HuH-7 (cell line): ENCODE data around the gene FNDC3B.

Source experiments
- DNase-seq: peaks from one replicate; pipeline ENCODE4 v3.0.0; 2011; ENCODE audit warnings: low spot score

Gene FNDC3B

DNA sequence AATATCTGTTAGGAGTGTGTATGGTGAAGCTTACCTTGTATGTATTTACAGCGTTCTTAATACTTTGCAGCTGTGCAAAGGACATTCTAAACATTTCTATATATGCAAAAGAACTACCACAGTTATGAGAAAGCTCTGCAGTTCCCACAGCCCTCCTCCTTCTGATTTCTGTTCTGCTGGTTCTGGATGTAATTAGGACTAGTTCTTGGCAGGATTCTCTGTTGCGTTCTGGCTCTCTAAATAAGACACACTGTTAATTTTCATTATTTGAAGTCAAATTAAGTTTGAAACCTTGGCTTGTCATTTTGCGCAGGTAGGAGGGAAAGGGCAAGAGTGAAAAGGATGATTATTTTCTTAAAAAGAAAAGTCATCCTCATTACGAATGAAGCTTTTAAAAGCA lies 76.4 kb downstream of the FNDC3B start:
- DNase-seq = no peak

DNA sequence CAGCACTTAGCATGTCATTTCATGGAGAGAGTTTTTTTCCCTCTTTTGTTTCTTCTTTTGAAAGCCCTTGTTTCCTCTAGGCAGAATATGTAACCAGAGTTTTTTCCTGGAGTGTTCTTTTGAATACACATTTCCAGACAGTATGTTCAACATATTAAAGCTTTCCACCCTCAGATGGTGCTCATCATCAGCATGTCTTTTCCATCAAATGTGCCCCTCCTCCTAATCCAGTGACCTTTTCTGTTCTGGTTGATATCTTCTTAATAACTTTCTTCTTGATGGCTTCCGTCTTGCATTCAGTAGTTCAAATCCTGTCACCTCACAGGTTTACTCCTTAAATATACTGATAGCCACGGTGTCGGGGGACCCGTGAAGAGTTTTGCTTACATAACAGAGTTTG lies 78.6 kb downstream of the FNDC3B start:
- DNase-seq = no peak

DNA sequence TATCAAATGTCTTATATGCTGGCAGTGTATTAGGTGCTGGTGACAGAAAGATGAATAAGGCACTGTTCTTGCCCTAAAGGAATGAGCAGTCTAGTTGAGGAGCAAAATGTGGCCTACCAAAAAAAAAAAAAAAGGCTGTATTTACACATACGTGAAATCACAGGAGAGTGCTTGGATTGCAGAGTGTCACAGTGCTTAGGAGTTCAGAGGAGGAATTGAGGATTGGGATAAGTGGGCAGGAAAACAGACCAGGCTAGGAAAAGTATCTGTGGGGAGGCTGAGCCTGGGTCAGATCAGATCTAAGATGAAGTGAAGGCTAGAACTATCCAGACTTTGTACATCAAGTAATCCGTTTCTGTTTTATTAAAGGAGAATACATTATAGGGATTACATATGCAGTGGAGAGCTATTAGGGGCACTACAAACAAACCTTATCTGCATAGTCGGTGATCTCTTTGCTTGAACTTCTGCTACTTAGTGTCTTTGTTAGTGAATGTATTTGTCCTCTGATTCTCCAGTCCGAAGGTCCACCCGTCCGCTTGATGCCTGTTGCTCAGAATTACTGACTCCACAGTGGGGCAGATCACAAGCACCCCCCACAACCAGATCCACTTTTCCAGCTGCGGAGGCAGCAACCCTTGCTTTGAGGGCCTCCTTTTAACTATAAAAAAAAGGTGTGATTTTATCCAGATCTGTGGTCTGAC lies 80.0 kb downstream of the FNDC3B start:
- DNase-seq = no peak

DNA sequence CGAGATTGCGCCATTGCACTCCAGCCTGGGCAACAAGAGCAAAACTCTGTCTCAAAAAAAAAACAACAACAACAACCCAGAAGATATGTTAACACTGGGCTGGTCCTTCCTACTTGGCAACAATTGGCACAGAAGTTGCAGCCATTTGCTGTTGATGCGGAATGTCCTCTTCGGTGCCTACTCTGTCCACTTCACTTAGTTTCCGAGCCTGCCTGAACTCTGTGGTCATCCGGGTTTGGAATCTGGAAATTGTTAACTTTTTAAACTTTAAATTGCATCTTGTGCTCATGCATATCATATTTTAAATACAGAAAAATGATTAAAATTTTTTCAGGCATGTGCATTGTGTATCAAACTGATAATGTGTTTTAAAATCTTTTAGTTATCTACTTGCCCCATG lies 81.5 kb downstream of the FNDC3B start:
- DNase-seq = no peak

DNA sequence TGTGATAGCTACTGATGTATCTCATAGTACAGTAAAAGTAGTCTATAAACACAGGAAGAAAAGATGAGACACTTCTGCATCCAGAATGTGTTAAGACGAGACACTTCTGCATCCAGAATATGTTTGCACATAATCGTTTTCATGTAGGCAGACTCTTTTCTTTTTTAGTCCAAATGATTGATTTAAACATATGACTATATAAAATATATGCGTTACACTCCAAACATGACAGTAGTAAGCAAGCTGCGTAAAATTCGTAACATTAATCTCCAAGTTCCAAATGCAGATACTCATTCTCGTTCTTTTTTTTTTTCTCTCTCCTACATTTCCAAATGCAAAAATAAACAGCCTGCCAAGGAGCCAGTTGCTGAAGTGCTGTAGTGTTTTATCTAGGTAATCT lies 82.6 kb downstream of the FNDC3B start:
- DNase-seq = no peak

DNA sequence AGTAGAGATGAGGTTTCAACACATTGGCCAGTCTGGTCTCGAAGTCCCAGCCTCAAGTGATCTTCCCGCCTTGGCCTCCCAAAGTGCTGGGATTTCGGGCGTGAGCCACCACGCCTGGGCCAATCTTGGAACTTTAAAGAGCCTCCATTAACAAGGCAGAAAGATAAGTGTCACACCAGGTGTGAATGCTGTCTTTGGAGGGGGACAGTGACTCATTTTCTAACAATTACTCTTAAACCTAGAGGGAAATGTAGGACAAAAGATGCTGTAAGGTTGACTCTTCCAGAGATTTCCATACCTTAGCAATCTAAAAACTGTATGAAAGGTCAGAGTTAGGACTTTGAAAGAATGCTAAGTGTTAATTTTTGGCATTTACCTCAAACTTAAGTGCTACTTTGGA lies 84.9 kb downstream of the FNDC3B start:
- DNase-seq = no peak

DNA sequence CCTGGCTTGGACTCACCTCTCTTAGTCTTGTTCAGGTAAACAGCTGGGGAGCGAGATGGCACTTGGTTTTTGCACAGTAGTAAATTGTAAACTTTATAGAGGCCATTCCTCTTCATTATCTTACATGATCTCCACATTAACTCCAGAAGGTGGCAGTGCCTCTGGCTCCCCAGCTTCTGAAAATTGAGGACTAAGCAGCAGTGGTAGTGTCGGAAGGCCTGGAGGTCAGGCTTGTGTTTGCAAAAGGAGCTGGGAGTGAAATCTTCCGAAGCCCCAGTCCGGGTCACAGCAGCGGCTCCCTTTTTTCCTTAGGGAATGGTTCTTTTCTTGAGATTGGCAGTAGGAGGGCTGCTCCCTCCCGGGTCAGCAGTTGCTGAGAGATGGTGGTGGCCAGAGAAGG lies 85.7 kb downstream of the FNDC3B start:
- DNase-seq = no peak

DNA sequence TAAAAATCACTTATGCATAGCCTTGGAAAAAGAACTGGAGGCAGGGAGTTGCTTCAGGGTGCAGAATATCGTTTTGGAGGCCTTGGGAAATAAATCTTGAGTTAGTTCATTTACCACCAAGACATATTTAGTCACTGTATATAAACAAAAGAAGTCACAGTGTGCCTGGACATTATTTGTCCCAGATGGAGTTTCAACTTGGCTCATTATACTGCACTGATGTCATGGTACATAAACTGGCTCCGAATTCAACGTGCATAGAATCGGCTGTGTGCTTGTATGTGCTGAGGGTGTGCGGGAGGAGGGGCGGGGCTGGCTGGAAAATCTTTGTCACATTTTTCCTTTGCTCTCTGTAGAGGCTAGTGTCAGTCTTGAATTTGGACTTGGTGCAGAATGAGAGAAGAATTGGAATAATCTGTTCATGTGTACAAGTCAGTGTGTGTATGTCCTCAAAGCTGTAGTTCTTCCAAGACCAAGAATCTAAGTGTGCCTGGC lies 86.6 kb downstream of the FNDC3B start:
- DNase-seq = no peak

DNA sequence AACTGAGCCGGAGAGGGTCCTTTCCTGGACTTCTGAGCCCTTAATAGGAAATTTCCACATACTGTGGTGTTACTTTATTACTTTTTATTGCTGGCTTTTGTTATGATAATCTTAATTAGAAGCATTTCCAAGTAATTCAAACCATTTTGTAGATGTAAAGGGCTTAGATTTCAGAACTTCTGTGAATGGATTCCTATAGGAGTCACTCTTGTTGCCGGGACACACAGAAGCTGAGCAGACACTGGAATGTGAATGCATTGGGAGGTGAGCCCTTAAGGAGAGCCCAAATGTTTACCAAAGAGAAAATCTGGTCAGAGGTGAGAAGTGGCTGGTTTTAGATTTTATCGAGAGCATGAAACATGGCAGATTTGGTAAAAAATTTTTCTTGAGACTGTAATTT lies 87.4 kb downstream of the FNDC3B start:
- DNase-seq = no peak

DNA sequence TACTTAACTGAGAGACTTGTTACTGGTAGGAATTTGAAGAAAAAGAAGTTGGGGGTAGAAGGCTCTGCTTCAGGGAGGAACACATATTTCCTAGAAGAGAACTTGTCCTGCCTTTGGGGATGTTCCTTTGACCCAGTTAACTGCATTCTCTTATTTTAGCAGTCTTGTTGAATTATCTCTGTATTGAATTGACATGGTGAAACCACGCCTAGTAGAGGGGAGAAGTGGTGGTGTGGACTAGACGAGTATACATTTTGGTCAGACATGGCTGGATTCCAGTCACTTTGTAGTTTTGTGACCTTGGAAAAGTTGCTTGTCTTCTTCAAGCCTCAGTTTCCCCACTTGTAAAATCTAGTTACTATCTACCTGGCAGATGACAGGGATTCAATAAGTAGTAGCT lies 87.8 kb downstream of the FNDC3B start:
- no peak for DNase-seq

DNA sequence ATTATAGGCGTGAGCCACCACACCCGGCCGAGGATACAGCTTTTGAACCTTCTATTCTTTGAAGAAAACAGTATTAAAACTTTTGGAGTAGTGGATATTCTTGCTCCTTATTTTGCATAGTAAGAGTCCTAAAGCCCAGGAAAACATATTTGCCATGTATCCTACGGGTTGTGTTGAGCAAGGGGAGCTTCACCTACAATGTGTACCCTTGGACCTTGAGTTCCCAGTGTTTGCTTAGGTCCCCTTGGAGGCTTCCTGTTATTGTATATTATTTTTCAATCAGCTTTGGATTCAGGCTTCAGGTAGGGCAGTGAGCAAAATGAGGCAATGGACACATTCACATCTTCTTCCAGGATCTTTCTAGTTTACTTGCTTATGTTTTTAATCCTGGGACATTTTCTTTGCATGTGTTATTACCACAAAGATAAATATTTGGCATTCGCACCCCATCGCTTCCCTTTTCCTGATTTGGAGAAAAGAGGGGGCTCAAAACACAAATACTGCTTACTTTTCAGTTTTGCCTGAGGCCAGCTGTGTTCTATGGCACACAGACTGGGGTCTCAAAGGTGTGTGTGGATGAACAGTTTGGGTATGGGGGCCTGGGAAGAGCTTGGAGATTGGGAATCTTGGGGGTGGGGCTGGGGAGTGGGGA lies 88.7 kb downstream of the FNDC3B start:
- no peak for DNase-seq

DNA sequence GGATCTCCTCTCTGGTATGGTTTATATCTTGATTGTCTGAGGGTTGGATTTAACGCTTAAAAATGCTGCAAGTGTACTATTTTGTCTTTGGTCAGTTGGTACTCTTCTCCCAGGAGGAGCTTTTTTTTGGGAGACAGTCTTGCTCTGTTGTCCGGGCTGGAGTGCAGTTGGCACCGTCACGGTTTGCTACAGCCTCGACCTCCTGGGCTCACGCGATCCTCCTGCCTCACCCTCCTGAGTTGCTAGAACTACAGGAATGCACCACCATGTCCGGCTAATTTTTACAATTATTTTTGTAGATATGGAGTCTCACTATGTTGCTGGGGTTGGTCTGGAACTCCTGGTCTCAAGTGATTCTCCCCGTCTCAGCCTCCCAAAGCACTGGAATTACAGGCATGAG lies 89.5 kb downstream of the FNDC3B start:
- no peak for DNase-seq

DNA sequence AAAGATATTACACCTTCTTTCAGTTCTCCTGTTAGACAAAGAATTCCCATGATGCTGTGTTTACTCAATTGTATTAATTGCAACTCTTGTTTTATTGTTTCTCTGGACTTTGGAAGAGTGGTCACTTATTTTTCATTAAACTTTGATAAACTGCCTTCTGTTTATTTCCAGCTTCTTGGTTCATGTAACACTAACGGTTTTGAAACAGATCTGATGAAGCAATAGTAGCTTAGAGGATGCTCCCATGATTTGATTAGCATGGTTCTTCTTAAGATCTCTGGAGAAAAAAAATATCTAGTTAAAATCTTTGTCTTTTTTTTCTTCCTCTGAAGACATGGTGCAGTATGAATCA lies 90.1 kb downstream of the FNDC3B start:
- DNase-seq = no peak

DNA sequence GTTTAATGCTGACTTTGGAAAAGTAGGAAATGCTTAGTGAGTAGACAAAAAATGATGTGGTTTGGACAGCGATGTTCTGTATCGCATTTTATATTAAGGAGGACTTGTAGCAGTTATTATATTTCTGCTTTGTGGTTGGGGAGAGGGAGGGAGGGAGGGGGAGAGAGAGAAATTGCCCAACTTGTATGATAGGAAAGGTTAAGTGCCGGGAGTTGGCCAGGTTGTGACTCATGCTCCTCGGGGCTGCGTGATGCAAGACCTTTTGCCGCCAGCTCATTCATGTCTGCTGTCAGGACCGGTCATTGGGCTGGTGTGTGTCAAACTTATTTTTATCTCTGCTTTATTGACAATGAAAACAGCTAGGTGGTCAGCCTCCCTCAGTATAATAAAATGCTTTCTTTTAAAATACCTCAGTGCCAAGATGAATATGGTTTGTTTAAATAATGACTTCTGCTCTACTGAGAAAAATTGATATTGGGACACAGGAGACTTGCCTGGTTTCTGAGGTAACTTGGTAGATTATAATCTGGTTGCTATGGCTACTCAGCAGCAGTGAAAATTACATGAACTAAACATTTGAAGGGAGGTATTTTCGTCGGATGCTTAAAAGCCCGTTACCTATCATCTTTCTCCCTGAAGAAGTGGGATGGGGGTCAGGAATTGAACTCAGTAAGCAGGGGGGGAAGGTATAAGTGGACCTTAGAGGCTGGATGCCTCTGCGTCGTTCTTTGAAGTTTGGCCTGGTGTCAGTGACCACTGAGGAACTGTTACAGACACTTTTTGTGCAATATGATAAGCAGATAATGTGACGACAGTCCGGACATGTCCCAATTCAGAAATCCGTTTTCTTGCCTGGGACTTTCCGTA lies 90.7 kb downstream of the FNDC3B start:
- DNase-seq = peak; percentile 67

DNA sequence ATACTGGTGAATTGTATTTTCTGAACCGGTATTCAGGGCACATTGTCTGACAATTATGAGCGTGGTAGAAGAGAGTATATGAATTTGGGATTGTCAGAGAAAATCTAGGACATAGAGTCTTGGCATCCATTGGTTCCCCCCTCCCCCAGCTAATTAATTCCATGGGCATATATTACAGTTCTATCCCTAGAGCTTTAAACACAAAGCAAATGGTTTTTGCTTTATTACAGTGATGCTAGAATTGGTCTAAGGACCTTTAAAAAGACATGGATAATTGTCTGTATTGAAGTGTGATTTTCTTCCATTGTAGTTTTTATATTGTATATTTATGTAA lies 91.3 kb downstream of the FNDC3B start:
- no peak for DNase-seq

DNA sequence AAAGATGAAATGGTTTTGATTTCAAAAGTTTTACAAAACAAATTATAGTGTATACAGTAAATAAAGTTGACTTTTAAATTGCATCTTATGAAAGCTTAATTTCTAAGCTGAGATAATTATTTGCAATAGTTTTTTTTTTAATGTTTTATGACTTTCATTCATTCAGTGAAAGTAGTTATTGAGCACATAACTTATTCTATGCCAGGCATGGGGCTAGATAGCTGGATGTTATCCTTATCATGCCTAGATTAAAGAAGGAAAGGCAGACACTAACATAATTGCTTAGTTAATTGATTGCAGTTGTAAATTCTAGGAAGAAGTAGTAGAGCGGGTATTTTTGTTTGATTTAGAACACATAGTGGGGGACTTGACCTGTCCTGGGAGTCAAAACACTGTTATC lies 92.4 kb downstream of the FNDC3B start:
- DNase-seq = no peak

DNA sequence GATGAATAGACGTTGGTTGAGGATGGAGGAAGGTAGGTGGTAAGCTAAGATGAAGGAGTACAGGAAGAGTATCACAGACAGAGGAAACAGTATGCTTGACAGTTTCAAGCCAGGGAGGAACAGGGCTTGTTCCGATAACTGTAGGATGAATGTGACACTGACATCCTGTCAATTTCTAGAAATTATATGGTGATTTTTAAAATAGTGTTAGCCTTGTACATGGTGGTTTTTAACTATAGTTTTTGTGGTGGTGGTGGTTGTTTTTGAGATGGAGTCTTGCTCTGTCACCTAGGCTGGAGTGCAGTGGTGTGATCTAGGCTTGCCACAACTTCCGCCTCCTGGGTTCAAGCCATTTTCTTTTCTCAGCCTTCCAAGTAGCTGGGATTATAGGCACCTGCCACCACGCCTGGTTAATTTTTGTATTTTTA lies 92.8 kb downstream of the FNDC3B start:
- DNase-seq = no peak

DNA sequence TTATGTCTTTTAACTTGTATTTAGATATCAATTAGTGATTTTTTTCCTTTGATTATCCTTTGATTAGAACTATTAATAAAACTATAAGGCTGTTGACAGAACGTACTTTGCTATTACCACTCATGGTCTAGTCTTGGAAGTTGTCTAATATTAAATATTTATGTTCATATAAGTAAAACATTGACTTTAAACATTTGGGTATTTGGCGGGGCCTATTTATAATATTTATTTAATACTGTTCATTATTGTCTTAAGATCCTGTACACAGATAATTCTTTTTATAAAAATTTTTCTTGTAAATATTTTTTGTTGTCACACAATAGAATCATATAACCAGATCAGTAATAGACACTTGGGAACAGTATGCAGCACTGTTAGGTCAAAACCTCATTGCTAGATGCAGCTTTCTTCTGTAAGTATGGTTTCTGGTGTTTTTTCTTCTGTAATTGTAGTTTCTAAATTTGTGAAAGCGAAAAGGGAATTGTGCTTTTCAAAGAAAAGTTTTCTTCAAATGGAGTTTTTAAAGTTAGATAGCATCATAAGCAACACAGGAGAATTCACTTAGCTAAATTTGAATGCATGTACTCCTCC lies 93.4 kb downstream of the FNDC3B start:
- no peak for DNase-seq

DNA sequence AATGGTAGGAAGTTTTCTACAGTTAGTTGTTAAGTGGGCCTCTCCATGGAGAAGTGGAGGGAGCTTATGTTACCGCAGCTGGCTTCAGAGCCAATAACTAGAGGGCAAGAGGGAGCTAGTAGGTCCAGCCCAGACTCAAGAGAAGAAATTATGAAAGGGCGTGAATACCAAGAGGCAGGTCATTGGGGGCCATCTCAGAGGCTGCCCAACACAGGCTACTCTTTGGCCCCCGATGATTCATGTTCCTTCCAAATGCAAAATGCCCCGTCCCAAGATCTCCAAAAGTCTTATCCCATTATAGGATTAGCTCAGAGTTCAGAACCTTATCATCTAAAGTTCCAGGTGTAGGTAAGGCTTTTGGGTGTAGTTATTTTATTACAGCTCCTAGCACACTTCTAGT lies 94.5 kb downstream of the FNDC3B start:
- no peak for DNase-seq

DNA sequence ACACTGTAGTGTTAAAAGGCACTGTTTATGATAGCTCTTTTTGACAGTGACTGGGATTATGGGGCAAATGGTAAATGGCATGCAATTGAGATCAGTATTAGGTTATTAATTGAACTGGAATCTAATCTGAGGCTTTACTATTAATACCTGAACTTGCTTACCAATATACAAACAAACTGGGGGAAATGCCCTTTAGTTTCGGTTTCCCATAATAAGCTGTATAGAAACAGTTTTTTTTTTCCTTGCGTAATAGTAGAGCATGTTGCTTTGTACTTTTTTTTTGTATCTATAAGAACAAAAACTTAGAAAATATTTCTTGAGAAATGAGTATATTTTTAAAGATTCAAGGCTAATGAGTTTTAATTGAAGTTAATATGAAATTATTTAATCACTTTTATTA lies 95.0 kb downstream of the FNDC3B start:
- DNase-seq = no peak

DNA sequence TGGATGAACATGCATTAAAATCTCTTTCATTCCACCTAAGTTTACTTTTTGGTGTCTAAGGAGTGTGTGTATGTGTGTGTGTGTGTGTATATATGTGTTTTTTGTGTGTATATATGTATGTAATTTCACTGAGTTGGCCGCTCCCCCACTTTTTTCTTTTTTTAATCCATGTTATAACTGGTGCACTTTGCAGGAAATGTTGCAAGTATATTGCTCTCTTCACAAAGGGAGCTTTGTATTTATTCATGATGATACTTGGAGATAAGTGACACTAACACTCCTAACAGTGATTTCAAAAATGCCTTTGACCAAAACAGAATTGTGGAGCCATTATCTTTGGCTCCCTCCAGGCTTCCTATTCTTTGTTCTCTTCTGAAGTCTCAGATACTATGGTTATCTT lies 95.8 kb downstream of the FNDC3B start:
- DNase-seq = no peak

DNA sequence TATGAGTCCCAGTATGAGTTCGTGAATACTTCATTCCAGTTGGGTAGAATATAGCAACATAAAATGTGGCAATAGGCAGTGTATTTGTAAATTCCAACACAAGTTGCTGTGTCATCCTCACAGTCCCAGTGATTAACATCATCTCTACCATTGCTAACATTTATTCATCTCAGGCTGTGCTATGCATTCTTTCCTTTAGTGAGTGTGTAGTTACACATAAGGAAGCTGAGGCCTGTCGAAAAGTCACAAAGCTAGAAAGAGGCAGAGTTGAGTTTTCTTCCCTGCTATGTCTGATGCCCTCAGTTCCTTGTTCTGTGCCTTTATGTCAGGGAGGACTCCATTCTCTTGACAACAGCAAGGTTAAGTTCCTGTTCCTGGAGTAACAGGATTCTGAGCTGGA lies 96.4 kb downstream of the FNDC3B start:
- no peak for DNase-seq

DNA sequence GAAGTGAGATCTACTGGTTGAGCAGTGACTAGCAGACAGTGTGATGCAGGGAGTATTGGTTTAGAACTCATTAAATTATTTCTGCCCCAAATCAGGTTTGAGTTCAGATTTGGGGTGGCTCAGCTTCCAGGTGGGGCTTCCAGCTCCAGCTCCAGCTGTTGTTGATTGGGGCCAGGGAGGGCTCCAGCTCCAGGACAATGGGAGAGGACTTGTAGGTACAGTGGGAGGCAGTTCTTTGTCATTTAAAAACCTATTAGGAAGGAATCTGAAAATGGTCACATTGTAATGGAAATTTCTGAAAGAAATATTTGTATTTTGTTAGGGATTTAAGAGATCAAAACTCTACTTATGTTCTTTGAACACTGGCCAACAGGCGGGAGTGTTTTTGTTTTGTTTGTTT lies 97.0 kb downstream of the FNDC3B start:
- DNase-seq = no peak
